H1 (cell line): ENCODE results near the gene PPFIA4. TPM values are rescaled to one million over a fixed set of nuclear protein-coding genes. Genes with fewer than 3 reads are reported as not detected.

ENCODE experiments used
- CTCF ChIA-PET: fragments of 300-600 bp; sonication (Branson Sonifier 250); formaldehyde crosslinking; loops from one replicate; lab custom pipeline; 2021; ENCODE audit not compliant: partially characterized antibody; lab: Charles Lee
- POLR2A ChIA-PET: fragments of 300-600 bp; sonication (Branson Sonifier 250); formaldehyde crosslinking; loops from one replicate; lab custom pipeline; 2021; ENCODE audit warnings: inconsistent platforms; ENCODE audit not compliant: partially characterized antibody; lab: Charles Lee
- DNase-seq, 2 experiments: peaks; one replicate each; pipeline versions ENCODE4 v3.0.0 to v3.0.0-alpha.2; 2010 to 2022; ENCODE audit warnings: low spot score in 2 of 2, low read depth in 1 of 2, mixed read lengths in 1 of 2
- FAIRE-seq: peaks from 2 replicates; lab custom pipeline; 2011; peaks lifted over from hg19 to GRCh38; lab: Jason Lieb, UNC
- H2AFZ ChIP-seq: 2 replicates; pipeline ENCODE4 v1.8.1; 2012; ENCODE audit warnings: low read length, inconsistent platforms
- H2AK5ac ChIP-seq: 2 replicates; pipeline ENCODE4 v1.6.1; 2013; ENCODE audit warnings: low read depth, low read length
- H2BK120ac ChIP-seq: replicated peaks from 2 replicates; pipeline ENCODE3; 2013; ENCODE audit warnings: low read depth, low read length, inconsistent platforms
- H2BK12ac ChIP-seq: 2 replicates; pipeline ENCODE4 v1.6.1; 2013; ENCODE audit warnings: low read depth, low read length
- H2BK15ac ChIP-seq: 2 replicates; pipeline ENCODE4 v1.6.1; 2013; ENCODE audit warnings: low read length
- H2BK20ac ChIP-seq: 2 replicates; pipeline ENCODE4 v1.6.1; 2013; ENCODE audit warnings: low read length
- H2BK5ac ChIP-seq: 2 replicates; pipeline ENCODE4 v1.6.1; 2013; ENCODE audit warnings: low read depth, low read length
- H3K14ac ChIP-seq: 2 replicates; pipeline ENCODE4 v1.6.1; 2013; ENCODE audit warnings: inconsistent platforms; ENCODE audit not compliant: insufficient read length
- H3K18ac ChIP-seq: 2 replicates; pipeline ENCODE4 v1.6.1; 2013; ENCODE audit warnings: low read length; ENCODE audit errors: extremely low read depth
- H3K23ac ChIP-seq: 2 replicates; pipeline ENCODE4 v1.6.1; 2013; ENCODE audit warnings: inconsistent platforms; ENCODE audit not compliant: insufficient read length
- H3K23me2 ChIP-seq: 2 replicates; pipeline ENCODE4 v1.6.1; 2013; ENCODE audit warnings: low read depth, low read length
- H3K27ac ChIP-seq: 2 replicates; pipeline ENCODE4 v1.6.1; 2011; ENCODE audit warnings: low read depth, low read length, inconsistent platforms
- H3K27me3 ChIP-seq, 4 experiments: replicated peaks in 1 of 4; 1 replicate in 1 of 4; 2 replicates in 3 of 4; pipeline versions ENCODE4 v1.6.1 to v1.8.1; 2011 to 2013; ENCODE audit warnings: low read length in 3 of 4, mild to moderate bottlenecking in 3 of 4, inconsistent platforms in 2 of 4, mixed read lengths in 2 of 4, moderate library complexity in 1 of 4; ENCODE audit not compliant: control insufficient read depth in 3 of 4, insufficient read depth in 3 of 4; ENCODE audit errors: extremely low read depth in 1 of 4
- H3K36me3 ChIP-seq, 4 experiments: 2 replicates each; pipeline versions ENCODE4 v1.6.1 to v1.8.1; 2011 to 2013; ENCODE audit warnings: mild to moderate bottlenecking in 4 of 4, low read length in 3 of 4, moderate library complexity in 2 of 4, control low read depth in 1 of 4, inconsistent platforms in 1 of 4; ENCODE audit not compliant: insufficient read depth in 4 of 4, control insufficient read depth in 2 of 4
- H3K4ac ChIP-seq: replicated peaks from 2 replicates; pipeline ENCODE3; 2013; ENCODE audit warnings: low read length, low read depth, mixed read lengths, inconsistent platforms; ENCODE audit not compliant: insufficient read length
- H3K4me1 ChIP-seq, 4 experiments: replicated peaks in 1 of 4; 1 replicate in 1 of 4; 2 replicates in 3 of 4; pipeline versions ENCODE4 v1.6.1 to v1.8.1; 2011 to 2013; ENCODE audit warnings: low read length in 3 of 4, inconsistent platforms in 2 of 4, mixed read lengths in 1 of 4; ENCODE audit not compliant: insufficient read depth in 4 of 4, control insufficient read depth in 3 of 4
- H3K4me2 ChIP-seq, 2 experiments: 2 replicates each; pipeline versions ENCODE4 v1.6.1 to v1.8.1; 2011 to 2013; ENCODE audit warnings: low read depth in 2 of 2, low read length in 2 of 2, control low read depth in 1 of 2, inconsistent platforms in 1 of 2, mild to moderate bottlenecking in 1 of 2; ENCODE audit not compliant: insufficient read depth in 1 of 2
- H3K4me3 ChIP-seq, 4 experiments: fragments of 200-600, 300-600 bp in 1 of 4; sonication (generic), shearing (Covaris generic), sonication (Bioruptor Twin) in 1 of 4; 2 replicates each; pipeline versions ENCODE4 v1.5.1 to v1.8.1; 2011 to 2016; ENCODE audit warnings: low read length in 4 of 4, low read depth in 3 of 4, control low read depth in 2 of 4, inconsistent platforms in 2 of 4, mild to moderate bottlenecking in 2 of 4, mixed read lengths in 1 of 4, moderate library complexity in 1 of 4; ENCODE audit not compliant: insufficient read depth in 2 of 4; ENCODE audit errors: extremely low read depth in 1 of 4
- H3K56ac ChIP-seq: replicated peaks from 2 replicates; pipeline ENCODE3; 2013; ENCODE audit warnings: low read depth, mild to moderate bottlenecking, mixed read lengths, low read length, inconsistent platforms; ENCODE audit not compliant: insufficient read length
- H3K79me1 ChIP-seq: 2 replicates; pipeline ENCODE4 v1.6.1; 2013; ENCODE audit warnings: low read depth, low read length, control low read depth
- H3K79me2 ChIP-seq, 2 experiments: 2 replicates each; pipeline versions ENCODE4 v1.6.1 to v1.8.1; 2012 to 2013; ENCODE audit warnings: low read length in 2 of 2, mild to moderate bottlenecking in 2 of 2, inconsistent platforms in 1 of 2; ENCODE audit not compliant: insufficient read depth in 2 of 2, control insufficient read depth in 1 of 2
- H3K9ac ChIP-seq, 4 experiments: replicated peaks in 1 of 4; 1 replicate in 1 of 4; 2 replicates in 3 of 4; pipeline versions ENCODE4 v1.6.1 to v1.8.1; 2011 to 2013; ENCODE audit warnings: low read depth in 3 of 4, low read length in 3 of 4, control low read depth in 2 of 4, mild to moderate bottlenecking in 2 of 4, moderate library complexity in 2 of 4, inconsistent platforms in 1 of 4; ENCODE audit errors: extremely low read depth in 1 of 4
- H3K9me3 ChIP-seq, 2 experiments: 2 replicates each; pipeline versions ENCODE4 v1.6.1 to v1.8.1; 2012 to 2013; ENCODE audit warnings: mild to moderate bottlenecking in 2 of 2, moderate library complexity in 2 of 2, control low read depth in 1 of 2, inconsistent platforms in 1 of 2, low read depth in 1 of 2, low read length in 1 of 2, mixed read lengths in 1 of 2; ENCODE audit not compliant: insufficient read depth in 2 of 2
- H4K20me1 ChIP-seq, 2 experiments: replicated peaks in 1 of 2; 2 replicates each; pipeline versions ENCODE3 to v1.8.1; 2011 to 2013; ENCODE audit warnings: inconsistent platforms in 2 of 2, low read length in 2 of 2, mild to moderate bottlenecking in 1 of 2; ENCODE audit not compliant: insufficient read depth in 2 of 2, control insufficient read depth in 1 of 2
- H4K5ac ChIP-seq: 2 replicates; pipeline ENCODE4 v1.6.1; 2013; ENCODE audit warnings: low read length, low read depth, mixed read lengths, inconsistent platforms; ENCODE audit not compliant: insufficient read length
- H4K8ac ChIP-seq: 2 replicates; pipeline ENCODE4 v1.8.0; 2013; ENCODE audit warnings: mild to moderate bottlenecking, moderate library complexity, low read length, inconsistent platforms; ENCODE audit not compliant: insufficient read depth; ENCODE audit errors: extremely low read depth
- H4K91ac ChIP-seq: replicated peaks from 2 replicates; pipeline ENCODE3; 2013; ENCODE audit warnings: low read length, mixed read lengths, inconsistent platforms; ENCODE audit not compliant: insufficient read length
- CBX8 ChIP-seq: fragments of 300-800, 300-1000 bp; sonication (generic); IDR thresholded peaks from 2 replicates; pipeline ENCODE4 v1.7.1; 2016; ENCODE audit warnings: low read depth, low read length, borderline replicate concordance
- CREB1 ChIP-seq: IDR thresholded peaks from 2 replicates; pipeline ENCODE4 v1.6.1; 2012; ENCODE audit warnings: inconsistent platforms
- GABPA ChIP-seq: IDR thresholded peaks from 2 replicates; pipeline ENCODE4 v1.6.1; 2011; ENCODE audit warnings: mild to moderate bottlenecking, low read length, moderate library complexity, borderline replicate concordance; ENCODE audit not compliant: insufficient read depth
- HDAC6 ChIP-seq: IDR thresholded peaks from one replicate; pipeline ENCODE4 v1.7.1; 2012; ENCODE audit warnings: low read depth, mild to moderate bottlenecking, inconsistent platforms, low read length, moderate library complexity
- KDM5A ChIP-seq: fragments of 200-600 bp; IDR thresholded peaks from 2 replicates; pipeline ENCODE4 v1.7.1; 2012; ENCODE audit warnings: mild to moderate bottlenecking, low read length, inconsistent platforms, mixed read lengths
- PHF8 ChIP-seq: fragments of 200-600 bp; sonication (generic); conservative IDR thresholded peaks from 2 replicates; pipeline ENCODE4 v1.7.1; 2012; ENCODE audit warnings: low read depth, mild to moderate bottlenecking, inconsistent platforms, low read length, moderate library complexity
- SP4 ChIP-seq: IDR thresholded peaks from 2 replicates; pipeline ENCODE4 v1.6.1; 2012; ENCODE audit warnings: low read length, inconsistent platforms
- SUZ12 ChIP-seq: fragments of 200-600 bp; sonication (generic); IDR thresholded peaks from 2 replicates; pipeline ENCODE4 v1.6.1; 2012; ENCODE audit warnings: mild to moderate bottlenecking, inconsistent platforms, low read length, moderate library complexity, mixed read lengths
- YY1 ChIP-seq: IDR thresholded peaks from 2 replicates; pipeline ENCODE4 v1.6.1; 2011; ENCODE audit warnings: low read depth, mild to moderate bottlenecking, low read length
- WGBS, 2 experiments: shearing (Covaris generic) in 1 of 2; methylation state at CpG; one replicate each; pipeline versions ENCODE4 v1.1.6 to v1.1.7; 2013 to 2015; ENCODE audit warnings: low lambda C conversion rate in 2 of 2, mixed read lengths in 2 of 2, inconsistent platforms in 1 of 2, low coverage in 1 of 2, missing lambda C conversion rate in 1 of 2; ENCODE audit not compliant: insufficient replicate concordance in 2 of 2, insufficient coverage in 1 of 2, insufficient read length in 1 of 2; ENCODE audit errors: extremely low coverage in 1 of 2, missing lambda C conversion rate in 1 of 2; 5-methylcytosine and 5-hydroxymethylcytosine counted together
- polyA plus RNA-seq, 7 experiments: library from polyadenylated mRNA; depleted of rRNA in 3 of 7; stranded (reverse) in 5 of 7; unstranded in 2 of 7; fragments of >200 nt in 5 of 7; fragments of 200-250 nt in 2 of 7; gene quantifications; 1 replicate in 5 of 7; 2 replicates in 1 of 7; 4 replicates in 1 of 7; pipeline versions ENCODE4 v1.2.1 to v1.2.3, GENCODE V29; 2011 to 2013; ENCODE audit warnings: missing spikeins in 2 of 7, mixed read lengths in 2 of 7
- total RNA-seq: library from RNA; stranded (reverse); fragmentation: NEBNext Ultra II Directional; extraction: Animal tissue kit (Norgen Biotek cat#: 25700); gene quantifications from 2 replicates; pipeline ENCODE4 v1.2.1, GENCODE V29; 2021
- TF ChIP-seq, protein P1 (sequence below): IDR thresholded peaks from 2 replicates; pipeline ENCODE4 v1.6.1; 2012; ENCODE audit warnings: inconsistent platforms
- TF ChIP-seq, protein P2 (sequence below), 3 experiments: IDR thresholded peaks; 1 replicate in 2 of 3; 2 replicates in 1 of 3; pipeline versions ENCODE4 v1.5.1 to v1.6.1; 2011; ENCODE audit warnings: low read length in 3 of 3, mild to moderate bottlenecking in 3 of 3, inconsistent platforms in 2 of 3, low read depth in 1 of 3, moderate library complexity in 1 of 3; ENCODE audit not compliant: insufficient read depth in 1 of 3; ENCODE audit errors: control extremely low read depth in 1 of 3

The PPFIA4 gene
- total and polyA plus RNA-seq, 2 of the 8 experiments (the other 6 are each of a cell fraction or from before 2014, with no cell fraction given): 9.0 to 9.9 TPM

DNA sequence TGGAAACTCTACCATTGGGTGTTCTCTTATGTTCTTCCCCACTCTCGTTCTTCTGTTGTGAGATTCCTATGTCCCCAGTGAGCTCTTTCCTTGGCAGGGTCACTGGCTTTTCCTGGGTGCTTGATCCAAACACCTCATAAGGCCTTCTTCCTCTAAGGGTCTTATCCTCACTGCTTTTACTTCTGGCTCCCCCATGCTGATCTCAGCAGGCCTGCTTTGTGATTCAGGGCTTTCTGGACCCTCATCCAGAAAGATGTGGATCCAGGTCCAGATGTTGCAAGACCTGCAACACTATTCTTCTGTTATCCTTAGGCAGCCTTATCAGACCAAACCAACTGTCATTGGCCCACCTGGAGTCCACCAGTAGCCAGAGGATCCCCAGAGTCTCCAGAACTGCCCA is 70.7 kb downstream of the PPFIA4 start:
- no peak overlapping the region for H4K5ac ChIP-seq
- no peaks in the 10 kb centered on the region for H3K79me2 ChIP-seq
- H3K27me3 ChIP-seq: peaks cover 0 to 4% (median 0%) of the 10 kb centered on the region in 4 experiments; a peak in 1 of 7 replicates
- H3K4ac ChIP-seq: no peak overlapping the region
- no peaks in the 10 kb centered on the region for H3K23me2 ChIP-seq
- H2BK5ac ChIP-seq: no peak overlapping the region
- H3K9ac ChIP-seq: no peak overlapping the region
- H4K20me1 ChIP-seq: no peaks in the 10 kb centered on the region
- TF ChIP-seq, protein P1, sequence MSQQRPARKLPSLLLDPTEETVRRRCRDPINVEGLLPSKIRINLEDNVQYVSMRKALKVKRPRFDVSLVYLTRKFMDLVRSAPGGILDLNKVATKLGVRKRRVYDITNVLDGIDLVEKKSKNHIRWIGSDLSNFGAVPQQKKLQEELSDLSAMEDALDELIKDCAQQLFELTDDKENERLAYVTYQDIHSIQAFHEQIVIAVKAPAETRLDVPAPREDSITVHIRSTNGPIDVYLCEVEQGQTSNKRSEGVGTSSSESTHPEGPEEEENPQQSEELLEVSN: no peak
- TF ChIP-seq GABPA: no peak
- TF ChIP-seq, protein P2, sequence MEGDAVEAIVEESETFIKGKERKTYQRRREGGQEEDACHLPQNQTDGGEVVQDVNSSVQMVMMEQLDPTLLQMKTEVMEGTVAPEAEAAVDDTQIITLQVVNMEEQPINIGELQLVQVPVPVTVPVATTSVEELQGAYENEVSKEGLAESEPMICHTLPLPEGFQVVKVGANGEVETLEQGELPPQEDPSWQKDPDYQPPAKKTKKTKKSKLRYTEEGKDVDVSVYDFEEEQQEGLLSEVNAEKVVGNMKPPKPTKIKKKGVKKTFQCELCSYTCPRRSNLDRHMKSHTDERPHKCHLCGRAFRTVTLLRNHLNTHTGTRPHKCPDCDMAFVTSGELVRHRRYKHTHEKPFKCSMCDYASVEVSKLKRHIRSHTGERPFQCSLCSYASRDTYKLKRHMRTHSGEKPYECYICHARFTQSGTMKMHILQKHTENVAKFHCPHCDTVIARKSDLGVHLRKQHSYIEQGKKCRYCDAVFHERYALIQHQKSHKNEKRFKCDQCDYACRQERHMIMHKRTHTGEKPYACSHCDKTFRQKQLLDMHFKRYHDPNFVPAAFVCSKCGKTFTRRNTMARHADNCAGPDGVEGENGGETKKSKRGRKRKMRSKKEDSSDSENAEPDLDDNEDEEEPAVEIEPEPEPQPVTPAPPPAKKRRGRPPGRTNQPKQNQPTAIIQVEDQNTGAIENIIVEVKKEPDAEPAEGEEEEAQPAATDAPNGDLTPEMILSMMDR (IDR thresholded peaks at IDR 0.05; ENCODE audit: control extremely low read depth in 1 of 3, insufficient read depth in 1 of 3, low read depth in 1 of 3, low read length in 3 of 3): no peak
- TF ChIP-seq KDM5A: no peak
- TF ChIP-seq CBX8: no peak
- TF ChIP-seq SUZ12: no peak
- TF ChIP-seq PHF8: no peak
- no peak for TF ChIP-seq HDAC6
- no peak for TF ChIP-seq SP4
- TF ChIP-seq YY1: no peak
- no peak for TF ChIP-seq CREB1
- no peak overlapping the region for H3K56ac ChIP-seq
- no peak overlapping the region for H3K4me3 ChIP-seq
- H3K27ac ChIP-seq: no peak overlapping the region
- no peaks in the 10 kb centered on the region for H3K4me1 ChIP-seq
- H2BK20ac ChIP-seq: no peak overlapping the region
- no peak overlapping the region for H4K8ac ChIP-seq
- no peaks in the 10 kb centered on the region for H3K36me3 ChIP-seq
- H3K18ac ChIP-seq: no peak overlapping the region
- H2BK120ac ChIP-seq: no peak overlapping the region
- no peak overlapping the region for H2AK5ac ChIP-seq
- no peaks in the 10 kb centered on the region for H3K79me1 ChIP-seq
- H3K9me3 ChIP-seq: peaks cover 3 to 16% of the 10 kb centered on the region in 2 experiments; a peak in 2 of 4 replicates
- no peak overlapping the region for H3K4me2 ChIP-seq
- ChIA-PET CTCF (interaction anchor here (1.4 to 8.3 kb wide), 7 partner anchors 12 to 119 kb away, joined by 4 to 89 read pairs (median 14); partner anchors contain the start of genes MYBPH and MYOG), POLR2A (interaction anchor here (0.6 kb wide), 1 partner anchor 74 kb away, joined by 3 read pairs; no protein-coding TSS in a partner anchor)
- no peak overlapping the region for H2BK12ac ChIP-seq
- H4K91ac ChIP-seq: no peak overlapping the region
- no peak for DNase-seq
- WGBS, 2 experiments: 67% methylated on average over 1 of the region's 1 CpG; no CpG with 5 or more reads in 1 of the 2 experiments
- no peak overlapping the region for H3K23ac ChIP-seq
- no peak overlapping the region for H2BK15ac ChIP-seq
- H3K14ac ChIP-seq: no peak overlapping the region
- FAIRE-seq: no peak
- H2AFZ ChIP-seq: no peak overlapping the region
